Gastroesophageal sphincter (tissue), 4 donors: ENCODE measurements around the gene STH. TPM values are rescaled to one million over a fixed set of nuclear protein-coding genes. Genes with fewer than 3 reads are reported as not detected.

Experiments
- ATAC-seq: fragments of 150-250 bp; one replicate; pipeline ENCODE4 v1.9.1; 2016; ENCODE audit warnings: mild to moderate bottlenecking, moderate library complexity
- H3K27ac ChIP-seq, 4 donors: fragments of 200-600 bp; sonication (generic) in 3 of 4; 1 replicate in 3 of 4; 2 replicates in 1 of 4; pipeline ENCODE4 v1.5.1; 2016 to 2019
- H3K27me3 ChIP-seq: fragments of 200-600 bp; sonication (generic); one replicate; pipeline ENCODE4 v1.5.1; 2019
- H3K36me3 ChIP-seq, 2 donors: fragments of 200-600 bp; sonication (generic); one replicate each; pipeline ENCODE4 v1.5.1; 2019; ENCODE audit warnings: control low read depth in 1 of 2
- H3K4me1 ChIP-seq, 3 donors: fragments of 200-600 bp; sonication (generic); 1 replicate in 2 of 3; 2 replicates in 1 of 3; pipeline ENCODE4 v1.5.1; 2016 to 2019; ENCODE audit warnings: control low read depth in 2 of 3
- H3K4me3 ChIP-seq, 2 donors: fragments of 200-600 bp; sonication (generic); one replicate each; pipeline ENCODE4 v1.5.1; 2019; ENCODE audit warnings: mild to moderate bottlenecking in 1 of 2, moderate library complexity in 1 of 2
- H3K9me3 ChIP-seq, 3 donors: fragments of 200-600 bp; sonication (generic); one replicate each; pipeline ENCODE4 v1.5.1; 2017 to 2019; ENCODE audit warnings: control low read depth in 2 of 3
- CTCF ChIP-seq, 4 experiments: fragments of 200-600 bp in 2 of 4; fragments of 450-650 bp in 2 of 4; sonication (generic) in 1 of 4; IDR thresholded peaks; one replicate each; pipeline ENCODE4 v1.5.1; 2017 to 2019; ENCODE audit warnings: antibody characterized with exemption in 4 of 4, mild to moderate bottlenecking in 2 of 4, moderate library complexity in 2 of 4
- EP300 ChIP-seq: sonication (generic); formaldehyde crosslinking; IDR thresholded peaks from one replicate; pipeline ENCODE4 v1.6.1; 2017; ENCODE audit warnings: antibody characterized with exemption, mild to moderate bottlenecking
- POLR2A ChIP-seq, 2 donors: fragments of 450-650 bp; IDR thresholded peaks; one replicate each; pipeline ENCODE4 v1.6.1; 2017; ENCODE audit warnings: antibody characterized with exemption in 2 of 2, mild to moderate bottlenecking in 2 of 2, moderate library complexity in 1 of 2
- POLR2AphosphoS5 ChIP-seq: sonication (generic); formaldehyde crosslinking; IDR thresholded peaks from one replicate; pipeline ENCODE4 v1.6.1; 2017; ENCODE audit warnings: antibody characterized with exemption
- WGBS, 2 donors: methylation state at CpG; one replicate each; pipeline ENCODE4 v1.1.5; 2018; ENCODE audit warnings: low coverage in 1 of 2; 5-methylcytosine and 5-hydroxymethylcytosine counted together
- total RNA-seq, 4 donors: library from RNA; depleted of rRNA; stranded (reverse); fragments of >200 nt; gene quantifications; one replicate each; pipeline ENCODE4 v1.1.0, GENCODE V29; 2016

Gene STH
- total RNA-seq, 4 donors from 2014 or later: not detected

DNA sequence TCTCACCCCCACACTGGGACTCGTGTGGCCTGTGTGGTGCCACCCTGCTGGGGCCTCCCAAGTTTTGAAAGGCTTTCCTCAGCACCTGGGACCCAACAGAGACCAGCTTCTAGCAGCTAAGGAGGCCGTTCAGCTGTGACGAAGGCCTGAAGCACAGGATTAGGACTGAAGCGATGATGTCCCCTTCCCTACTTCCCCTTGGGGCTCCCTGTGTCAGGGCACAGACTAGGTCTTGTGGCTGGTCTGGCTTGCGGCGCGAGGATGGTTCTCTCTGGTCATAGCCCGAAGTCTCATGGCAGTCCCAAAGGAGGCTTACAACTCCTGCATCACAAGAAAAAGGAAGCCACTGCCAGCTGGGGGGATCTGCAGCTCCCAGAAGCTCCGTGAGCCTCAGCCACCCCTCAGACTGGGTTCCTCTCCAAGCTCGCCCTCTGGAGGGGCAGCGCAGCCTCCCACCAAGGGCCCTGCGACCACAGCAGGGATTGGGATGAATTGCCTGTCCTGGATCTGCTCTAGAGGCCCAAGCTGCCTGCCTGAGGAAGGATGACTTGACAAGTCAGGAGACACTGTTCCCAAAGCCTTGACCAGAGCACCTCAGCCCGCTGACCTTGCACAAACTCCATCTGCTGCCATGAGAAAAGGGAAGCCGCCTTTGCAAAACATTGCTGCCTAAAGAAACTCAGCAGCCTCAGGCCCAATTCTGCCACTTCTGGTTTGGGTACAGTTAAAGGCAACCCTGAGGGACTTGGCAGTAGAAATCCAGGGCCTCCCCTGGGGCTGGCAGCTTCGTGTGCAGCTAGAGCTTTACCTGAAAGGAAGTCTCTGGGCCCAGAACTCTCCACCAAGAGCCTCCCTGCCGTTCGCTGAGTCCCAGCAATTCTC lies 27.4 kb downstream of the STH start:
- peak; percentile 56 for ATAC-seq

GRCh38 chr17:46027048-46027975 lies 28.3 kb downstream of the STH start:
- Histone ChIP-seq H3K27ac (peak overlapping the region in 3 of 4 donors; percentile 25 to 47 (median 42)), H3K9me3 (no peaks in the 10 kb centered on the region), H3K4me3 (no peak overlapping the region), H3K27me3 (no peaks in the 10 kb centered on the region), H3K4me1 (peaks cover 0 to 19% (median 0%) of the 10 kb centered on the region in 3 donors), H3K36me3 (peaks cover 0 to 81% of the 10 kb centered on the region in 2 donors)
- TF ChIP-seq POLR2AphosphoS5 (no peak), EP300 (no peak), POLR2A (IDR thresholded peaks at IDR 0.05) (no peak), CTCF (IDR thresholded peaks at IDR 0.05) (no peak)
- WGBS, 2 donors: 55 to 76% methylated on average over 4 to 9 of the region's 12 CpGs
- ATAC-seq: no peak

More for the DNA sequence above, 27.4 kb downstream of the STH start:
- WGBS, 2 donors: 71 to 72% methylated on average over 2 to 5 of the region's 17 CpGs
- Histone ChIP-seq H3K4me3 (no peak overlapping the region), H3K27me3 (no peaks in the 10 kb centered on the region), H3K27ac (peak overlapping the region in 3 of 4 donors; percentile 25 to 47 (median 42)), H3K9me3 (no peaks in the 10 kb centered on the region), H3K4me1 (peaks cover 0 to 19% (median 0%) of the 10 kb centered on the region in 3 donors), H3K36me3 (peaks cover 0 to 72% of the 10 kb centered on the region in 2 donors)
- TF ChIP-seq CTCF (IDR thresholded peaks at IDR 0.05) (no peak), EP300 (no peak), POLR2AphosphoS5 (no peak), POLR2A (IDR thresholded peaks at IDR 0.05) (no peak)

GRCh38 chr17:46027976-46028325 lies 28.9 kb downstream of the STH start:
- peaks cover 0 to 81% of the 10 kb centered on the region in 2 donors for H3K36me3 ChIP-seq
- H3K27ac ChIP-seq: peak overlapping the region in 3 of 4 donors; percentile 25 to 47 (median 42)
- TF ChIP-seq CTCF (IDR thresholded peaks at IDR 0.05) (no peak), EP300 (no peak), POLR2A (IDR thresholded peaks at IDR 0.05) (no peak), POLR2AphosphoS5 (no peak)
- no peak overlapping the region for H3K4me3 ChIP-seq
- H3K4me1 ChIP-seq: peaks cover 0 to 19% (median 0%) of the 10 kb centered on the region in 3 donors
- WGBS, 2 donors: 42 to 73% methylated on average over 2 to 4 of the region's 4 CpGs
- no peaks in the 10 kb centered on the region for H3K9me3 ChIP-seq
- H3K27me3 ChIP-seq: no peaks in the 10 kb centered on the region
- ATAC-seq: no peak

DNA sequence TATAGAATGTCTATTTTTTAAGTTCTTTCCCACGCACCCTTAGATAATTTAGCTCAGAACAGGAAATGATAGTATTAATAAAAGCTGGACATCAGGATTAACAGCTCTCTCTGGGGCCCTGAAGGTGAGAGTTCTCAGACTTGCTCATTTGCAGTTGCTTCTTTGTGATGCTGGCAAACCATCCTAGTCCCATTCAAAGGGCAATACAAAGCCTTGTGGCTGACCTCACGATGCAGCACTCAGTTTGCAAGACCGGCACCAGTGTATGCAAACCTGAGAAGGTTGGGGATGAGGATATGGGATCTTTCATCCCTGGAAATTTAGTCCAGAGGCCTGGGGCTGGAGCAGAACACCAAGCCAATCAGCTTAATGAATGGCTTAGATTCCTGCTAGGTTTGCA lies 29.3 kb downstream of the STH start:
- H3K9me3 ChIP-seq: no peaks in the 10 kb centered on the region
- H3K4me1 ChIP-seq: peaks cover 0 to 19% (median 0%) of the 10 kb centered on the region in 3 donors
- no peaks in the 10 kb centered on the region for H3K27me3 ChIP-seq
- TF ChIP-seq POLR2A (IDR thresholded peaks at IDR 0.05) (no peak), POLR2AphosphoS5 (no peak), EP300 (no peak), CTCF (IDR thresholded peaks at IDR 0.05) (no peak)
- H3K4me3 ChIP-seq: no peak overlapping the region
- ATAC-seq: no peak
- H3K27ac ChIP-seq: no peak overlapping the region
- H3K36me3 ChIP-seq: peaks cover 0 to 83% of the 10 kb centered on the region in 2 donors
- 75 to 80% methylated on average over 2 to 3 of the region's 3 CpGs for WGBS, 2 donors
